HEK293T (cell line): ENCODE data around the gene LIX1L.
A peak's percentile ranks its signal among the peaks of the same experiment; 100 is the strongest.

Source experiments
- CTCF ChIA-PET: fragments of 350-600 bp; formaldehyde crosslinking; extraction: SDS; loops from one replicate; lab custom pipeline; 2021; ENCODE audit warnings: antibody characterized with exemption, inconsistent platforms; lab: Yijun Ruan, JAX
- POLR2A ChIA-PET: fragments of 350-600 bp; formaldehyde crosslinking; extraction: SDS; loops from one replicate; lab custom pipeline; 2020; ENCODE audit warnings: antibody characterized with exemption, inconsistent platforms; lab: Yijun Ruan, JAX
- DNase-seq: peaks from one replicate; pipeline ENCODE4 v3.0.0; 2012; ENCODE audit warnings: mixed read lengths; ENCODE audit errors: extremely low spot score
- ARNT ChIP-seq: fragments of 450-650 bp; IDR thresholded peaks from 2 replicates; pipeline ENCODE4 v1.6.1; 2017; ENCODE audit warnings: mild to moderate bottlenecking
- BHLHE40 ChIP-seq: fragments of 450-650 bp; IDR thresholded peaks from 2 replicates; pipeline ENCODE4 v1.6.1; 2016; ENCODE audit warnings: mild to moderate bottlenecking, moderate library complexity, borderline replicate concordance
- CTBP1 ChIP-seq: fragments of 450-650 bp; IDR thresholded peaks from 2 replicates; pipeline ENCODE4 v1.6.1; 2016; ENCODE audit warnings: borderline replicate concordance
- ELF4 ChIP-seq: fragments of 450-650 bp; IDR thresholded peaks from 2 replicates; pipeline ENCODE4 v1.6.1; 2017; ENCODE audit warnings: antibody characterized with exemption
- FOXA1 ChIP-seq: fragments of 450-650 bp; IDR thresholded peaks from 2 replicates; pipeline ENCODE4 v1.6.1; 2016; ENCODE audit warnings: mild to moderate bottlenecking
- FOXK2 ChIP-seq: fragments of 450-650 bp; IDR thresholded peaks from 2 replicates; pipeline ENCODE4 v1.6.1; 2016; ENCODE audit warnings: mild to moderate bottlenecking
- FOXM1 ChIP-seq: fragments of 450-650 bp; IDR thresholded peaks from 2 replicates; pipeline ENCODE4 v1.6.1; 2017; ENCODE audit warnings: mild to moderate bottlenecking, borderline replicate concordance
- HDGF ChIP-seq: fragments of 450-650 bp; IDR thresholded peaks from 2 replicates; pipeline ENCODE4 v1.6.1; 2017; ENCODE audit warnings: antibody characterized with exemption, borderline replicate concordance
- L3MBTL2 ChIP-seq: fragments of 450-650 bp; conservative IDR thresholded peaks from 2 replicates; pipeline ENCODE4 v1.6.1; 2016; ENCODE audit warnings: mild to moderate bottlenecking
- LEF1 ChIP-seq: fragments of 450-650 bp; IDR thresholded peaks from 2 replicates; pipeline ENCODE4 v1.6.1; 2017; ENCODE audit warnings: mild to moderate bottlenecking, borderline replicate concordance
- NFRKB ChIP-seq: fragments of 450-650 bp; IDR thresholded peaks from 2 replicates; pipeline ENCODE4 v1.6.1; 2016; ENCODE audit warnings: mild to moderate bottlenecking, moderate library complexity
- PKNOX1 ChIP-seq: fragments of 450-650 bp; IDR thresholded peaks from 2 replicates; pipeline ENCODE4 v1.6.1; 2016
- SP1 ChIP-seq: fragments of 450-650 bp; IDR thresholded peaks from 2 replicates; pipeline ENCODE4 v1.6.1; 2017
- SUZ12 ChIP-seq: fragments of 450-650 bp; IDR thresholded peaks from 2 replicates; pipeline ENCODE4 v1.6.1; 2016; ENCODE audit warnings: mild to moderate bottlenecking
- TARDBP ChIP-seq: fragments of 450-650 bp; IDR thresholded peaks from 2 replicates; pipeline ENCODE4 v1.6.1; 2016
- ZNF384 ChIP-seq: fragments of 450-650 bp; IDR thresholded peaks from 2 replicates; pipeline ENCODE4 v1.6.1; 2016

Gene LIX1L

GRCh38 chr1:145987926-145988325 lies 30.1 kb upstream of the LIX1L start:
- DNase-seq = no peak
- TF ChIP-seq FOXA1 (no peak), BHLHE40 (no peak), L3MBTL2 (no peak), NFRKB (no peak), SUZ12 (no peak)
- CTCF ChIA-PET = interaction anchor here (2.8 kb wide), 1 partner anchor 10 kb away, joined by 8 read pairs; no protein-coding TSS in a partner anchor
- POLR2A ChIA-PET = interaction anchor here (1.0 to 8.2 kb wide), 5 partner anchors 7 to 61 kb away, joined by 3 to 115 read pairs (median 6); partner anchors contain the start of genes ANKRD34A, POLR3GL, RBM8A and TXNIP

GRCh38 chr1:145986551-145986950 lies 28.7 kb upstream of the LIX1L start:
- POLR2A ChIA-PET = interaction anchor here (1.3 to 8.2 kb wide), 3 partner anchors 6 to 22 kb away, joined by 4 to 115 read pairs (median 24); partner anchors contain the start of genes ANKRD34A, POLR3GL and TXNIP
- no peak for TF ChIP-seq LEF1
- TF ChIP-seq CTBP1 = no peak
- no peak for TF ChIP-seq FOXA1
- TF ChIP-seq FOXM1 = no peak
- TF ChIP-seq NFRKB = no peak
- TF ChIP-seq L3MBTL2 = no peak
- TF ChIP-seq ARNT = no peak
- no peak for TF ChIP-seq BHLHE40
- TF ChIP-seq FOXK2 = no peak
- TF ChIP-seq TARDBP = no peak
- no peak for TF ChIP-seq ZNF384
- no peak for DNase-seq
- CTCF ChIA-PET = interaction anchor here (2.8 kb wide), 1 partner anchor 9 kb away, joined by 8 read pairs; no protein-coding TSS in a partner anchor

DNA sequence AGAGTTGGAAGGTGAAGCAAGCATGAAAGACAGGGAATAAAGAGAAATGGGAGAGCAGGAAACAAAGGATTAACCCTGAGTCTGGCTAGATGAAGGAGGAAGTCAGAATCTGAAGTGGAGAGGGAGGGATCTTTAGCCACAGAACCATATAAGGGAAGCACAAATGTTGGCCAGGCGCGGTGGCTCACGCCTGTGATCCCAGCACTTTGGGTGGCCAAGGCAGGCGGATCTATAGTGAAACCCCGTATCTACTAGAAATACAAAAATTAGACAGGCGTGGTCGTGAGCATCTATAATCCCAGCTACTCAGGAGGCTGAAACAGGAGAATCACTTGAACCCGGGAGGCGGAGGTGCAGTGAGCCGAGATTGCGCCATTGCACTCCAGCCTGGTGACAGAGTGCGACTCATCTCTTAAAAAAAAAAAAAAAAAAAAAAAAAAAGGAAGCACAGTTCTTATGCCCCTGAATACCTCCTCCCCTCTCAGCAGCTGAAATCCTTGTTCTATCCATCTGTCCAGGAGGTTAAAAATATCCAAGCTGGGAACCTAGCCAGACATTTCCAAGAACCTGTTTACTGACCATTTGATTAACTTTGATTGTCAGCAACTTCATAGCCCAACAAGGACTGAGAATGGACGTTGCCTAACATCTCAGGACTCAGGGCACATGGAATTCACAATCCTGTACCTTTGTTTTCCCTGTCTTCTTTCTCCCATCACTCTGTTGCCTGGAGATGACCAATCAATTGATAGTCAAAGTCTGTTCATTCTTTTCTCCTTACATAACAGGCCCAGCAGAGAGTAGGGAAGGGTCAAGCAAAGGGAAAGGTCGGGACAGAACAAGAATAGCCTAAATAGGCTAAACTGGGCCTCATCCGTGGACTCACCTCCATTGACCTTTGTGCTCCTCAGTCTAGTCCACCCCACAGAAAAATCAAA lies 28.0 kb upstream of the LIX1L start:
- ChIA-PET POLR2A (interaction anchor here (1.2 to 4.2 kb wide), 2 partner anchors 11 to 22 kb away, joined by 3 to 24 read pairs; partner anchors contain the start of genes ANKRD34A, POLR3GL and TXNIP), CTCF (interaction anchor here (0.8 to 2.8 kb wide), 2 partner anchors 8 to 58 kb away, joined by 3 to 8 read pairs; partner anchors contain the start of gene RBM8A)
- TF ChIP-seq L3MBTL2 (no peak), CTBP1 (no peak), BHLHE40 (no peak), ARNT (no peak), LEF1 (no peak), ZNF384 (peak; percentile 87)
- DNase-seq = no peak

- ChIA-PET CTCF (interaction anchor here (0.8 kb wide), 1 partner anchor 58 kb away, joined by 3 read pairs; the partner anchor contains the start of gene RBM8A), POLR2A (interaction anchor here (1.2 to 4.2 kb wide), 2 partner anchors 12 to 21 kb away, joined by 3 to 24 read pairs; partner anchors contain the start of genes ANKRD34A, POLR3GL and TXNIP)
- no peak for TF ChIP-seq SUZ12
- TF ChIP-seq BHLHE40 = no peak
- TF ChIP-seq L3MBTL2 = no peak
- TF ChIP-seq ARNT = no peak
- TF ChIP-seq LEF1 = no peak
- TF ChIP-seq FOXM1 = no peak
- TF ChIP-seq HDGF = no peak
- no peak for TF ChIP-seq PKNOX1
- TF ChIP-seq ZNF384 = no peak
- no peak for TF ChIP-seq FOXK2
- no peak for TF ChIP-seq FOXA1
- TF ChIP-seq SP1 = no peak
- no peak for DNase-seq
These were observed 27.3 kb upstream of the LIX1L start for GRCh38 chr1:145985129-145985501.

GRCh38 chr1:145983960-145984830 lies 26.4 kb upstream of the LIX1L start:
- ChIA-PET POLR2A (interaction anchor here (0.5 to 8.7 kb wide), 4 partner anchors 6 to 20 kb away, joined by 3 to 115 read pairs (median 3); partner anchors contain the start of genes ANKRD34A and POLR3GL), CTCF (interaction anchor here (1.5 kb wide), 1 partner anchor 22 kb away, joined by 3 read pairs; no protein-coding TSS in a partner anchor)
- DNase-seq = no peak
- TF ChIP-seq NFRKB (no peak), ELF4 (no peak), CTBP1 (no peak), FOXM1 (no peak), LEF1 (no peak), SP1 (no peak), SUZ12 (no peak), L3MBTL2 (no peak), FOXK2 (no peak), PKNOX1 (no peak), HDGF (no peak), ARNT (no peak), ZNF384 (no peak), TARDBP (no peak), BHLHE40 (no peak), FOXA1 (no peak)
